ENCODE results near the gene PCDH9. TPM values are rescaled to one million over a fixed set of nuclear protein-coding genes. Genes with fewer than 3 reads are reported as not detected.

The PCDH9 gene
- total RNA-seq, 4 donors from 2014 or later: 0.37 to 2.4 (median 1.5) TPM

DNA sequence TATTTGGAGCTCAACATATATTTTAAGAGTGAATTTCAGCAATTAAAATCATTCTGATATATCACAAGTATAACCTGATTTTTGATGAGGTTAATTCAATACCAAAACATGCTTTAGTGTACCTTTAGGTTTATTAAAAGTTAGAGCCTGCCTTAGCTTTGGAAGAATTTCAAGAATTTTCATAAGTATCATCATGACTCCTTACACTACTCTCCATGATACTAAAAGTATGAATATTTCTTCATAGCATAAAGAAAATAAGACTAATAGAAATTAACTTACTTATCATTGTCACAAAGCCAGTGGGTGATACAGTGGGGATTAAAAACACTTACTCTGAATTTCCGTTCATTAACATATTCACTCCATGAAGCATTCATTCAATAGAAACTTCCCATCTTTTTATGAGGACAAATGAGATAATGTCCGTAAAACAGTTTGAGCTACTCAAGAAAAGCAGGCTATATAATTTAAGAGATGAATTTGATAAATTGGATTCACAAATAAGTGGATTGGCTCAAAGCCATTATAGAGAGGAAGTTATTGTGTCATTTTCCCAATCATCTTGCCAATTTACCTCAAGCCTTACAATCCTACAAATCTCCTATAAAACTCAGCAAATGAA lies 214.0 kb downstream of the PCDH9 start:
- no peak for DNase-seq
- no peak overlapping the region for H3K4me3 ChIP-seq
- no peaks in the 10 kb centered on the region for H3K36me3 ChIP-seq
- H3K27ac ChIP-seq: no peak overlapping the region
- TF ChIP-seq, protein P1, sequence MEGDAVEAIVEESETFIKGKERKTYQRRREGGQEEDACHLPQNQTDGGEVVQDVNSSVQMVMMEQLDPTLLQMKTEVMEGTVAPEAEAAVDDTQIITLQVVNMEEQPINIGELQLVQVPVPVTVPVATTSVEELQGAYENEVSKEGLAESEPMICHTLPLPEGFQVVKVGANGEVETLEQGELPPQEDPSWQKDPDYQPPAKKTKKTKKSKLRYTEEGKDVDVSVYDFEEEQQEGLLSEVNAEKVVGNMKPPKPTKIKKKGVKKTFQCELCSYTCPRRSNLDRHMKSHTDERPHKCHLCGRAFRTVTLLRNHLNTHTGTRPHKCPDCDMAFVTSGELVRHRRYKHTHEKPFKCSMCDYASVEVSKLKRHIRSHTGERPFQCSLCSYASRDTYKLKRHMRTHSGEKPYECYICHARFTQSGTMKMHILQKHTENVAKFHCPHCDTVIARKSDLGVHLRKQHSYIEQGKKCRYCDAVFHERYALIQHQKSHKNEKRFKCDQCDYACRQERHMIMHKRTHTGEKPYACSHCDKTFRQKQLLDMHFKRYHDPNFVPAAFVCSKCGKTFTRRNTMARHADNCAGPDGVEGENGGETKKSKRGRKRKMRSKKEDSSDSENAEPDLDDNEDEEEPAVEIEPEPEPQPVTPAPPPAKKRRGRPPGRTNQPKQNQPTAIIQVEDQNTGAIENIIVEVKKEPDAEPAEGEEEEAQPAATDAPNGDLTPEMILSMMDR (IDR thresholded peaks at IDR 0.05): no peak
- TF ChIP-seq EP300 (IDR thresholded peaks at IDR 0.05; ENCODE audit: low read depth) (no peak), POLR2A (IDR thresholded peaks at IDR 0.05) (no peak), POLR2AphosphoS5 (IDR thresholded peaks at IDR 0.05) (no peak)
- 88 to 91% methylated on average over 2 of the region's 2 CpGs for WGBS, 2 donors (ENCODE audit: low coverage in 1 of 2)
- H3K27me3 ChIP-seq: no peaks in the 10 kb centered on the region
- in situ Hi-C loops (cut with MboI; ENCODE audit: low pct_ligation_motif_present in 1 of 4, low pct_unique_long_range_greater_than_20kb in 1 of 4, low sequenced_read_pairs in 3 of 4) (no loop called here), intact Hi-C loops (cut with DNase I; ENCODE audit: low total_unique reads) (no loop called here)
- no peaks in the 10 kb centered on the region for H3K4me1 ChIP-seq
- no peaks in the 10 kb centered on the region for H3K9me3 ChIP-seq

DNA sequence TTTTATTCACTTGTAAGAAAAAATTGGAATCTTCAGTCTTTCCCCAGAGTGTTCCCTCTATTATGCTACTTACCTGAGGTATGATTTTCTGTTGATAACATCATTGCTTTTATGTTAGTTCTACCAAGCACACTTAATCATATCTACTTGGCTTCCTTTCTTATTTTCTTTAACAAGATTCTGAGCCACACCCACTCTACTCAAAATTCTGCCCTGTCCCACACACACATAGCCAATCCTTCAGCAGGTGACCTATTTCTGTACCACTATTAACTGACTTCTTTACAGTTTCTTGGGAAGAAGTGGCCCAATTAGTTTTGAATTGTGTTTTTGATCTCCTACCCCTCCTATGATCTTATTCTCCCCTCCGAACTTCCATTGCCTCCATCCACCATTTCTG lies 215.7 kb downstream of the PCDH9 start:
- Histone ChIP-seq H3K27ac (no peak overlapping the region), H3K27me3 (no peaks in the 10 kb centered on the region), H3K36me3 (no peaks in the 10 kb centered on the region), H3K4me3 (no peak overlapping the region), H3K9me3 (no peaks in the 10 kb centered on the region), H3K4me1 (no peaks in the 10 kb centered on the region)
- intact Hi-C loops (cut with DNase I; ENCODE audit: low total_unique reads) (no loop called here), in situ Hi-C loops (cut with MboI; ENCODE audit: low pct_ligation_motif_present in 1 of 4, low pct_unique_long_range_greater_than_20kb in 1 of 4, low sequenced_read_pairs in 3 of 4) (no loop called here)
- DNase-seq: no peak
- TF ChIP-seq POLR2A (IDR thresholded peaks at IDR 0.05) (no peak), POLR2AphosphoS5 (IDR thresholded peaks at IDR 0.05) (no peak), EP300 (IDR thresholded peaks at IDR 0.05; ENCODE audit: low read depth) (no peak)
- 83 to 100% methylated on average over 1 of the region's 1 CpG for WGBS, 2 donors (ENCODE audit: low coverage in 1 of 2)

DNA sequence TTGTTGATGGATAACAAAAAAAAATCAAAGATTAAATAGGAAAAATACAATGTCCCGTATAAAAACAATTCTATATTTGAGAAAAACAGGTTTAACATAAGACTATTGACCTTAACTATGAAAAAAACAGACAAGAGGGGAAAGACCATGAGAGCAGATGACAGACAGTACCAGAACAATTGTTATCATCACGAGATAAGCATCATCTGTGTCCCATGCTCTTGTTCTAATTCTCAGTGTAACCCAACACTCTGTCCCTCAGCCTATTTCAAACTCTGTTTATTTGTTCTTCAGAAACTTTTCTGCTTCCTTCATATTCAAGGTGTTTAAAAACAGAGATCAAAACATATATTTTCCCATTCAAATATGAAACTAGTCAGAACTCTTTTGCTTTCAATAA lies 216.4 kb downstream of the PCDH9 start:
- Histone ChIP-seq H3K9me3 (no peaks in the 10 kb centered on the region), H3K36me3 (no peaks in the 10 kb centered on the region), H3K4me3 (no peak overlapping the region), H3K27ac (no peak overlapping the region), H3K27me3 (no peaks in the 10 kb centered on the region), H3K4me1 (no peaks in the 10 kb centered on the region)
- no peak for DNase-seq
- intact Hi-C loops (cut with DNase I; ENCODE audit: low total_unique reads) (no loop called here), in situ Hi-C loops (cut with MboI; ENCODE audit: low pct_ligation_motif_present in 1 of 4, low pct_unique_long_range_greater_than_20kb in 1 of 4, low sequenced_read_pairs in 3 of 4) (no loop called here)
- TF ChIP-seq POLR2A (IDR thresholded peaks at IDR 0.05): no peak
- no peak for TF ChIP-seq POLR2AphosphoS5 (IDR thresholded peaks at IDR 0.05)
- TF ChIP-seq, protein P1 (IDR thresholded peaks at IDR 0.05): no peak
- no peak for TF ChIP-seq EP300 (IDR thresholded peaks at IDR 0.05; ENCODE audit: low read depth)
- WGBS, 2 donors (ENCODE audit: low coverage in 1 of 2): 53 to 66% methylated on average over 2 of the region's 2 CpGs

DNA sequence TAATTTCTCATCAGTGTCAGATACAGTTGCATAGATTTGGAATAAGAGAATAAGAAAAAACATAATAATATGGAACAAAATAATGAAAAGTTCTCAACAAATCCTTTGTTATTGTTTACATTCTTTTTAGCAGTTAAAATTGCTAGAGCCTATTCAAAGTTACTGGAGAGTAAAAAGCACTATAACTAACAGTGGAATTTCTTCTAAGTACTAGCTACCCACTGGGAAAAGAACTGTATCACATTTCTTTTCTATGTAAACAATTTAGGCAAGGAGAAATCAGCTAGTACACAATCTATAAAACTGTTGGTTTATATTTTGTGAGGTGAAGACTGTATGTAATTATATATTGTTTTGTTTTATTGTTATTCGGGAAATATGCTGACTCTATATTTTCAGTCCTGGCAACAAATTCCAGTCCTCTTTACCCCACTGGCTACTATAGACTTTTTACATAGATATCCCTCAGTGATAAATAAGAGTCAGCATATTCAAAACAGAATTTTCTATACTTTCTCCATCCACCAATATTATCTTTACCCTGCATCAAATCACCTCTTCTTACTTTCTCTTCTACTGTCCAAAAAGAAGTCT lies 222.0 kb downstream of the PCDH9 start:
- WGBS, 2 donors (ENCODE audit: low coverage in 1 of 2): 60 to 82% methylated on average over 1 of the region's 1 CpG
- no peak for TF ChIP-seq POLR2A (IDR thresholded peaks at IDR 0.05)
- no peak for TF ChIP-seq POLR2AphosphoS5 (IDR thresholded peaks at IDR 0.05)
- TF ChIP-seq, protein P1 (IDR thresholded peaks at IDR 0.05): no peak
- no peak for TF ChIP-seq EP300 (IDR thresholded peaks at IDR 0.05; ENCODE audit: low read depth)
- intact Hi-C loops (cut with DNase I; ENCODE audit: low total_unique reads) (no loop called here), in situ Hi-C loops (cut with MboI; ENCODE audit: low pct_ligation_motif_present in 1 of 4, low pct_unique_long_range_greater_than_20kb in 1 of 4, low sequenced_read_pairs in 3 of 4) (no loop called here)
- Histone ChIP-seq H3K4me3 (no peak overlapping the region), H3K27me3 (no peaks in the 10 kb centered on the region), H3K36me3 (no peaks in the 10 kb centered on the region), H3K27ac (no peak overlapping the region), H3K4me1 (no peaks in the 10 kb centered on the region), H3K9me3 (no peaks in the 10 kb centered on the region)
- no peak for DNase-seq
